Lower lobe of right lung (tissue), 2 donors: ENCODE results near the gene RAB3IL1. TPM values are rescaled to one million over a fixed set of nuclear protein-coding genes. Genes with fewer than 3 reads are reported as not detected.

Experiments
- ATAC-seq, 2 donors: fragments of 200-7000 bp; cut with Tn5 transposase; one replicate each; pipeline ENCODE4 v1.9.1; 2020 to 2022; ENCODE audit warnings: mild to moderate bottlenecking in 2 of 2, moderate library complexity in 2 of 2
- DNase-seq: peaks from one replicate; pipeline ENCODE4 v3.0.0-alpha.2; 2020
- H3K27ac ChIP-seq: fragments of 200-600 bp; one replicate; pipeline ENCODE4 v1.8.0; 2022
- H3K27me3 ChIP-seq: fragments of 200-600 bp; one replicate; pipeline ENCODE4 v1.8.0; 2022; ENCODE audit warnings: low read depth
- H3K36me3 ChIP-seq: fragments of 200-600 bp; one replicate; pipeline ENCODE4 v1.8.0; 2022; ENCODE audit warnings: mild to moderate bottlenecking
- H3K4me1 ChIP-seq: fragments of 200-600 bp; one replicate; pipeline ENCODE4 v1.8.0; 2022
- H3K4me3 ChIP-seq: fragments of 200-600 bp; one replicate; pipeline ENCODE4 v1.8.0; 2022; ENCODE audit warnings: mild to moderate bottlenecking
- H3K9me3 ChIP-seq: fragments of 200-600 bp; one replicate; pipeline ENCODE4 v1.8.0; 2022
- CTCF ChIP-seq: fragments of 200-600 bp; IDR thresholded peaks from one replicate; pipeline ENCODE4 v1.8.0; 2022; ENCODE audit warnings: antibody characterized with exemption, mild to moderate bottlenecking
- intact Hi-C: fragments of 100-400 bp; cut with DNase I; formaldehyde crosslinking; loops from one replicate; pipeline ENCODE4 v1.11.0; 2022
- total RNA-seq: library from RNA; stranded (reverse); fragmentation: NEBNext Ultra II Directional; extraction: Animal tissue kit (Norgen Biotek cat#: 25700); gene quantifications from one replicate; pipeline ENCODE4 v1.2.1, GENCODE V29; 2021
- donor health status: DM: no; HTN: yes; CAD: no; lungs with severe emphysema.

RAB3IL1 gene
- total RNA-seq, 1 donor from 2014 or later, result 11.4 TPM

- DNase-seq (peak; percentile 23), ATAC-seq (no peak)
- H3K27ac ChIP-seq, result no peak overlapping the region
- intact Hi-C loops, result no loop called here
- peaks cover 11% of the 10 kb centered on the region for H3K36me3 ChIP-seq
- H3K4me3 ChIP-seq, result no peak overlapping the region
- no peaks in the 10 kb centered on the region for H3K9me3 ChIP-seq
- peaks cover 1% of the 10 kb centered on the region for H3K27me3 ChIP-seq
- TF ChIP-seq CTCF, result no peak
- H3K4me1 ChIP-seq, result peaks cover 25% of the 10 kb centered on the region
Measured at GRCh38 chr11:61911128-61911700, 6.2 kb downstream of the RAB3IL1 start.

- peaks cover 25% of the 10 kb centered on the region for H3K4me1 ChIP-seq
- peak; percentile 24 for DNase-seq
- no peaks in the 10 kb centered on the region for H3K27me3 ChIP-seq
- intact Hi-C loops, result no loop called here
- no peak overlapping the region for H3K27ac ChIP-seq
- ATAC-seq, result no peak
- TF ChIP-seq CTCF, result no peak
- H3K4me3 ChIP-seq, result no peak overlapping the region
- H3K9me3 ChIP-seq, result no peaks in the 10 kb centered on the region
- H3K36me3 ChIP-seq, result peaks cover 19% of the 10 kb centered on the region
Measured at GRCh38 chr11:61910187-61911127, 6.9 kb downstream of the RAB3IL1 start.

GRCh38 chr11:61908730-61909316 lies 8.5 kb downstream of the RAB3IL1 start:
- intact Hi-C loops, result no loop called here
- Histone ChIP-seq H3K4me1 (peaks cover 25% of the 10 kb centered on the region), H3K36me3 (peaks cover 29% of the 10 kb centered on the region), H3K4me3 (no peak overlapping the region), H3K9me3 (no peaks in the 10 kb centered on the region), H3K27me3 (no peaks in the 10 kb centered on the region), H3K27ac (no peak overlapping the region)
- no peak for DNase-seq
- no peak for ATAC-seq
- no peak for TF ChIP-seq CTCF

GRCh38 chr11:61907871-61908729 lies 9.3 kb downstream of the RAB3IL1 start:
- H3K27me3 ChIP-seq, result no peaks in the 10 kb centered on the region
- peaks cover 29% of the 10 kb centered on the region for H3K36me3 ChIP-seq
- peaks cover 25% of the 10 kb centered on the region for H3K4me1 ChIP-seq
- no peak overlapping the region for H3K27ac ChIP-seq
- DNase-seq (no peak), ATAC-seq (no peak)
- H3K9me3 ChIP-seq, result no peaks in the 10 kb centered on the region
- TF ChIP-seq CTCF, result no peak
- intact Hi-C loops, result no loop called here
- no peak overlapping the region for H3K4me3 ChIP-seq

GRCh38 chr11:61907282-61907681 lies 10.1 kb downstream of the RAB3IL1 start:
- TF ChIP-seq CTCF, result no peak
- peaks cover 20% of the 10 kb centered on the region for H3K4me1 ChIP-seq
- H3K36me3 ChIP-seq, result peaks cover 29% of the 10 kb centered on the region
- H3K27ac ChIP-seq, result no peak overlapping the region
- no peak overlapping the region for H3K4me3 ChIP-seq
- no peaks in the 10 kb centered on the region for H3K27me3 ChIP-seq
- H3K9me3 ChIP-seq, result no peaks in the 10 kb centered on the region
- intact Hi-C loops, result no loop called here
- ATAC-seq (no peak), DNase-seq (no peak)
